ENCODE data around the gene APBB1IP.

The APBB1IP gene

DNA sequence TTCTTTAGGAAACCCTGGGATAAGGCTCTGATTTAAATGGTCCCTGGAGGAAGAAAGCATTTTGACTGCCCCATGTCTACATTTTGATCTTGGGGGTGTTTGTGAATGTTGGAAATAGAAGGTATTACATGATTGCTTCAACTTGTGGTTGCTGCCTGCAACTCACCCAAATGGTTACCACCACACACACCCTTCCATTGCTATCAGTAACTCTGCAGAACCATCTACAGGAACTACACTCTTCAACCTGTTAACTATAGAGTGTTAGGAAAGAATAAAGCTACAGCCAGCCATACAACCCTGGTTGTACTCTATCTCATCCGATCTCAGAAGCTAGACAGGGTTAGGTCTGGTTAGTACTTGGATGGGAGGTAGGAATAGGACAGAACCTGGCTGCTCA lies 71.2 kb downstream of the APBB1IP start:
- no peaks in the 10 kb centered on the region for H3K27me3 ChIP-seq (ENCODE audit: insufficient read depth, low read length)
- no peaks in the 10 kb centered on the region for H3K36me3 ChIP-seq (ENCODE audit: insufficient read depth, low read length)
- no peaks in the 10 kb centered on the region for H3K4me1 ChIP-seq (ENCODE audit: insufficient read depth, low read length)
- no peak overlapping the region for H2AFZ ChIP-seq (ENCODE audit: low read depth, low read length)
- no peaks in the 10 kb centered on the region for H3K9me3 ChIP-seq (ENCODE audit: low read length)
- no peak overlapping the region for H3K4me3 ChIP-seq (ENCODE audit: low read length)

DNA sequence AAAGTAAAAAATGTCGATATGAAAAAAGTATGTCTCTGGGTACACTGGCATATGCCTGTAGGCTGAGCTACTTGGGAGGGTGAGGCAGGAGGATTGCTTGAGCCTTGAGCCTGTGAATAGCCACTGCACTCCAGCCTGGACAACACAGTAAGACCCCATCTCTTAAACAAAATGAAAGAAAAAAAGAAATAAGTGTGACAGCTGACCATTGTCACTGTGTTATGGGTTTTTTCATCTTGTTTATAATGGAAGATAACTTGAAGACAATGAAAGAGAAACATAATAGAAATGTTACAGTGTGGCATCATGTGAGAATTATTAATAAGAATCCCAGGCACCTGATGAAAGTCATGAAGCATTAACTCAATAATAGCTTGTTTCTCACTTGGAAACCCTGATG lies 75.0 kb downstream of the APBB1IP start:
- Histone ChIP-seq H3K27me3 (ENCODE audit: insufficient read depth, low read length) (no peaks in the 10 kb centered on the region), H3K36me3 (ENCODE audit: insufficient read depth, low read length) (no peaks in the 10 kb centered on the region), H2AFZ (ENCODE audit: low read depth, low read length) (no peak overlapping the region), H3K9me3 (ENCODE audit: low read length) (no peaks in the 10 kb centered on the region), H3K4me3 (ENCODE audit: low read length) (no peak overlapping the region), H3K4me1 (ENCODE audit: insufficient read depth, low read length) (peaks cover 3% of the 10 kb centered on the region)

DNA sequence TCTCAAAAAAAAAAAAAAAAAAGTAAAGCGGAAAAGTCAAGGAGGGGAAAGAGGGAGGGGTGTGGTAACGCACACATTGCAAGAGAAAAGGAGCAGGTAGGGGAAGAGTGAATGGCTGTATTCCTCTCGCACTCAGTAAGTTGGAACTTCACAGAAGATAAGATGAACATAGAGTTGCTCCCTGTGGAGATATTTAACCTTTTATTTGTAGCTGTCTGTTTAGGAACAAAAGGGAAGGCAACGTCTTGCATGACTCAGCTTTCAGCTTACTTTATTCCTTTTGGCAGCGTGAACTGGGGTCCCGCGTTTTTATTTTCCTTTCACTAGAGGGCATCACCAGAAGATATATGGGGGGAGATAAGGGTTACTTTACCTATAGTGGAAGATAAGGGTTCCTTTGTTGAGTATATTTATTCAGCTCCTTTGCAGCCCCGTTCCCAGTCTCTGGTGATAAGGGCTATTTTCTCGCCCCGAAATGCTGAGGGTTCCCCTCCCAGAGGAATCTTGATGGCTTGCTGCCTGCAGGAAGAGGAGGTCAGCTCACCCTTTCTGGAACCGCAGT lies 78.5 kb downstream of the APBB1IP start:
- H2AFZ ChIP-seq (ENCODE audit: low read depth, low read length): no peak overlapping the region
- H3K4me3 ChIP-seq (ENCODE audit: low read length): no peak overlapping the region
- H3K27me3 ChIP-seq (ENCODE audit: insufficient read depth, low read length): no peaks in the 10 kb centered on the region
- peaks cover 3% of the 10 kb centered on the region for H3K4me1 ChIP-seq (ENCODE audit: insufficient read depth, low read length)
- no peaks in the 10 kb centered on the region for H3K9me3 ChIP-seq (ENCODE audit: low read length)
- no peaks in the 10 kb centered on the region for H3K36me3 ChIP-seq (ENCODE audit: insufficient read depth, low read length)

DNA sequence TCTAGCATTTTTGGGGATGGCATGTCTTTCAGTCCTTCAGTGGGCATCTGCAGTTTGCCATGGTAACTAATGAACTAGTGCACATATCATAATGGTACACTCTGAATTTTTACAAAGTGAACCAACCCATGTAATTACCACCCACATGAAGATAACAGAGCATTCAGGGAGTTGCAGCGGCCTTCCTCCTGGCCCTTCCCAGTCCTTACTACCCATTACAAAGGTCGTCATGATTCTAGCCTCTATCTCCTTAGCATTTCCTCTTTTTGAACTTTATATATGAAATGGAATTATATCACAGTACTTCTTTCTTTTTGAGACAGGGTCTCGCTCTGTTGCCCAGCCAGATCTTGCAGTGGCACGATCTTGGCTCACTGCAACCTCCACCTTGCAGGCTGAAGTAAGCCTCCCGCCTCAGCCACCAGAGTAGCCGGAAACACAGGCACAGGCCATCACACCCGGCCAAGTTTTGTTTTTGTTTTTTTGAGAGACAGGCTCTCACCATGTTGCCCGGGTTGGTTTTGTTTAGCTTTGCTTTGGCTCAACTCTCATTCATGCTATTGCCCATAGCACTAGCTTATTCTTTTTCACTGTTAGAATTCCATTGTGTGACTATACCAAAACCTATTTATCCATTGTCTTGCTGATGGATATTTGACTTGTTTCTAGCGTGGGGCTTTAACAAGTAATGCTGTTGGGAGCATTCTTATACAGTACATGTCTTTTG lies 79.2 kb downstream of the APBB1IP start:
- no peaks in the 10 kb centered on the region for H3K36me3 ChIP-seq (ENCODE audit: insufficient read depth, low read length)
- H3K9me3 ChIP-seq (ENCODE audit: low read length): no peaks in the 10 kb centered on the region
- no peak overlapping the region for H3K4me3 ChIP-seq (ENCODE audit: low read length)
- peaks cover 3% of the 10 kb centered on the region for H3K4me1 ChIP-seq (ENCODE audit: insufficient read depth, low read length)
- no peak overlapping the region for H2AFZ ChIP-seq (ENCODE audit: low read depth, low read length)
- H3K27me3 ChIP-seq (ENCODE audit: insufficient read depth, low read length): no peaks in the 10 kb centered on the region

DNA sequence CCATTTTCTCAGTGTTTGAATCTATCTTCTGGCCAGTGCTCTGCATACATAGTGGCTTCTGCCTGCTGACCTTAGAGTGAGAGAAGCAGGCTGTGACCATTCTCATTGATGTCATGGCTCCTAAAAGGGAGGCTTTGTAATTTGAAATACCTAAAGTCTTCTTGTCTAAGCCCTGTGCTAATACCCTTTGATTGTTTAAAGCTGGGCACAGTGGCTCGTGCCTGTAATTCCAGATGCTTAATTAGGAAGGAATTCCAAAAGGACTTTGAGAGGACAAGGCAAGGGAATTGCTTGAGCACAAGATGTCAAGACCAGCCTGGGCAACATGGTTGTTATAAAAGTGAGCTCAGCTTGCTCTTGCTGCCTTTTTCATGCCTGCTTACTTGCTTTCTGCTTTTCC lies 81.7 kb downstream of the APBB1IP start:
- no peak overlapping the region for H2AFZ ChIP-seq (ENCODE audit: low read depth, low read length)
- H3K4me3 ChIP-seq (ENCODE audit: low read length): no peak overlapping the region
- peaks cover 3% of the 10 kb centered on the region for H3K4me1 ChIP-seq (ENCODE audit: insufficient read depth, low read length)
- H3K27me3 ChIP-seq (ENCODE audit: insufficient read depth, low read length): no peaks in the 10 kb centered on the region
- no peaks in the 10 kb centered on the region for H3K36me3 ChIP-seq (ENCODE audit: insufficient read depth, low read length)
- no peaks in the 10 kb centered on the region for H3K9me3 ChIP-seq (ENCODE audit: low read length)

DNA sequence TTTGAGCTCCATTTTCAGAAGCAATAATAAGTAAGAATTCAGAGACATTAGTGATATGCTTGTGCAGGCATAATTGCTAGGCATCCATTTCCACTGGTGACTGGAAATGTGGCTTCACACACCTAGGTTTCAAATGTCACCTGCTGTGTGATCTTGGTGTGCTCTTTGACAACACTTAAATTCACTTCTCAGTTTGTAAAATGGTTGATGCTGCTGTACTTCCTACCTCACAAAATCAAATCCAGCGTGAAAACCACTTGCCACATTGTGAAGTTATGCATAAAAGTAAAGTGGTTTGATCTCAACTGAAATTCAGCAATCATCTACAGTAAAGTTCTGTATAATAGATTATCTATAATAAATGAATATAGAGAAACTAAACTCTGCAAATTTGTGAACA lies 82.4 kb downstream of the APBB1IP start:
- H3K27me3 ChIP-seq (ENCODE audit: insufficient read depth, low read length): no peaks in the 10 kb centered on the region
- H2AFZ ChIP-seq (ENCODE audit: low read depth, low read length): no peak overlapping the region
- no peak overlapping the region for H3K4me3 ChIP-seq (ENCODE audit: low read length)
- peaks cover 3% of the 10 kb centered on the region for H3K4me1 ChIP-seq (ENCODE audit: insufficient read depth, low read length)
- H3K36me3 ChIP-seq (ENCODE audit: insufficient read depth, low read length): no peaks in the 10 kb centered on the region
- no peaks in the 10 kb centered on the region for H3K9me3 ChIP-seq (ENCODE audit: low read length)

DNA sequence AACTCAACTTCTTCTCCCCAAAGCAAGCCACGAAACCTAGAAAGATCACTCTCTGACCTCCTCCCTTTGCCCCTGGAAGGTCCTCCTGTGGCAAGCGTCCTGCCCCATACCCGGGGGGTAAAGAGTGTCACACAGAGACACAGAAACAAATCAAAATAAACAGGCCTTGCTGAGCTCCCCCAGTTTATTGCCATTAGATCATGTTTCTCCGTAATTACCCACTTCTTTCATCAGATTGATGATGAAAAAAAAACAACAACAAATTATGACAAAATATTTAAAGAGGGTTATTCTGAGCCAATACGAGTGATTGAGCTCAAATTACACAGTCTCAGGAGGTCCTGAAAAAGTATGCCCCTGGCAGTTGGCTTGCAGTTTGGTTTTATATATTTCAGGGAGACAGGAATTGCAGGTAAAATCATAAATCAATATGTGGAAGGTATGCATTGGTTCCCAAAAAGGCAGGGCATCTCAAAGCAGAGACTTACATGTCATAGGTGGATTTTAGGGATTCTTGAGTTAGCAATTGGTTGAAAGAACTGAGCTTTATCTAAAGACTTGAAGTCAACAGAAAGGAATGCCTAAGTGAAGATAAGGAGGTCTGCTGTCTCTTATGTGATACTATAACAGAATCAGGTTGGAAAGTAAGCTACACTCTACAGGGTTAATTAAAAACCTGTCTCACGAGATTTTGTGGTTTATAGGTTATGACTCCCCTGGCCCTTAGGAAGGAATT lies 86.2 kb downstream of the APBB1IP start:
- Histone ChIP-seq H3K4me1 (ENCODE audit: insufficient read depth, low read length) (no peaks in the 10 kb centered on the region), H3K9me3 (ENCODE audit: low read length) (no peaks in the 10 kb centered on the region), H3K4me3 (ENCODE audit: low read length) (no peak overlapping the region)

DNA sequence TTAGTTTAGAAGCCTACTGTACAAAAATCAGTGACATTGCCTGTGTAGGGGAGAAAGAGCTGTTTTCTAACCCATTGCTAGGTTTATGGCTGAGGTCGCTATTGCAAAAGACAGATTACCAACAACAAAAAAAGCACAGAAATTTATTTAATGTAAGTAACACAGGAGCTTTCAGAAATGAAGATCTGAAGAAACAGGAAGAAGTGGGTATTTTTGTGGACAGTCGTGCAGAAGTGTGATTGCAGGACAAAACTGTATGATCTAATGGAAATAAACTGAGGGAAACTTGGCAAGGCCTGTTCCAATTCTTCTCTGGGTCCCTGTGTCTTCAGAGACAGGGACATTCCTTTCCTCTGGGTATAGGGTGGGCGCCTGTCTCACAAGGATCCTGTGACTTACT lies 87.4 kb downstream of the APBB1IP start:
- Histone ChIP-seq H3K4me3 (ENCODE audit: low read length) (no peak overlapping the region), H2AFZ (ENCODE audit: low read depth, low read length) (no peak overlapping the region), H3K9me3 (ENCODE audit: low read length) (no peaks in the 10 kb centered on the region), H3K4me1 (ENCODE audit: insufficient read depth, low read length) (no peaks in the 10 kb centered on the region), H3K27me3 (ENCODE audit: insufficient read depth, low read length) (no peaks in the 10 kb centered on the region), H3K36me3 (ENCODE audit: insufficient read depth, low read length) (no peaks in the 10 kb centered on the region)

More for the DNA sequence above, 86.2 kb downstream of the APBB1IP start:
- Histone ChIP-seq H3K36me3 (ENCODE audit: insufficient read depth, low read length) (no peaks in the 10 kb centered on the region), H3K27me3 (ENCODE audit: insufficient read depth, low read length) (no peaks in the 10 kb centered on the region), H2AFZ (ENCODE audit: low read depth, low read length) (no peak overlapping the region)

DNA sequence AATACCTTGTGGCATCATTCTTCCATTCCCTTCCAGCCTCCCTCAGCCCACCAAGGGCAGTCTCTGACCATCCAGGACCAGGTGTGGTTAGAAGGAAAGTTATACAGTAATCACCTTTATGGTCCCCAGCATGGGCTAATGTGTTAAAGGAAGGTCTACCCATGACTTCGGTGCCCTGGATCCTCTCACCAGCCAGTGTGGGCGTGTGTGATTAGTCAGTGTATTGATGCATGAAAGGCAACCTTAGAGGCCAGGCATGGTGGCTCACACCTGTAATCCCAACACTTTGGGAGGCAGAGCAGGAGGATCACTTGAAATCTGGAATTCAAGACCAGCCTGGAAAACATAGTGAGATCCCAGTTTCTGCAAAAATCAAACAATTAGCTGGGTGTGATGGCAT lies 88.9 kb downstream of the APBB1IP start:
- Histone ChIP-seq H3K36me3 (ENCODE audit: insufficient read depth, low read length) (no peaks in the 10 kb centered on the region), H3K27me3 (ENCODE audit: insufficient read depth, low read length) (no peaks in the 10 kb centered on the region), H3K9me3 (ENCODE audit: low read length) (no peaks in the 10 kb centered on the region), H3K4me3 (ENCODE audit: low read length) (no peak overlapping the region), H2AFZ (ENCODE audit: low read depth, low read length) (no peak overlapping the region), H3K4me1 (ENCODE audit: insufficient read depth, low read length) (no peaks in the 10 kb centered on the region)

DNA sequence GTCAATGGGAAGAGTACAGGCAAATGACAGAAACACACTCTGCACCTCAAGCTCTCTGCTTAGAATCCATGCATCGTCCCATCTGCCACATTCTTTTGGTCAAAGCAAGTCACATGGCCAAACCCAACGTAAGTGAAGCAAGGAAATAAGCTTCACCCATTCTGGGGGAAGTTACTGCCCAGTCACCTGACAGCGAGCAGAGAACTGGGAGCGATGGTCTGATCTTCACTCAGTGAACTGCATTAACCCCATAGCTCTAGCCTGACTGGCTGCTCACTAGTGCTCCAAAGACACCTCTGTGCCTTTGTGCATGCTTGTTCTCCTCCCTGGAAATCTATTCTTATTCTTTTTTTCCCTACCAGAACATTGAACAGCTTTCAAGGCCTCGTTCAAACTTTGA lies 89.9 kb downstream of the APBB1IP start:
- Histone ChIP-seq H2AFZ (ENCODE audit: low read depth, low read length) (no peak overlapping the region), H3K9me3 (ENCODE audit: low read length) (no peaks in the 10 kb centered on the region), H3K4me3 (ENCODE audit: low read length) (no peak overlapping the region), H3K4me1 (ENCODE audit: insufficient read depth, low read length) (no peaks in the 10 kb centered on the region), H3K27me3 (ENCODE audit: insufficient read depth, low read length) (no peaks in the 10 kb centered on the region), H3K36me3 (ENCODE audit: insufficient read depth, low read length) (no peaks in the 10 kb centered on the region)

DNA sequence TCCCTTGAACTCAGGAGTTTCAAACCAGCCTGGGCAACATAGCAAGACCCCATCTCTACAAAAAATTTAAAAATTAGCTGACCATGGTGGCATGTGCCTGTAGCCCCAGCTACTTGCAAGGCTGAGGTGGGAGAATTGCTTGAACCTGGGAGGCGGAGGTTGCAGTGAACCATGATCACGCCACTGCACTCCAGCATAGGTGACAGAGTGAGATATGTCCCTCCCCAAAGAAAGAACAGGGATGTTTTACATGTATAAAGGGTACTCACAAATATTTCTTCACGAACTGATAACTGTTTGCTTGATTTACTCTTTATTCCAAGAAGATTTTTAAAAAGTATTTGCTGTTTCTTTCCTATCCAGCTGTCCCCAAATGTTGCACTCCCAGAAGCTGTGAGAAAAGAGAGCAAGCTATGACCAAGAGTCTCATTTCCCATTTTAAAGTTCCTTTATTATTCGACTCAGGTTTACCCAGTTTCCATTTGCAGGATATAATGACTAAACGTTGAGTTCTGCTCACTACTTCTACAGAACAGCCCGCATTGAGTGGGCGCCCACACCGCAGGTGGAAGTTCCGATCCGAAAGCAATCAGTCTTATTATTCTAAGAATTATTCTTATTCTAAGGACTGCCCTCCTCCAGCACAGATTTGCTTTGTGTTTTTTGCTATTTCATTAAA lies 90.7 kb downstream of the APBB1IP start:
- Histone ChIP-seq H3K27me3 (ENCODE audit: insufficient read depth, low read length) (no peaks in the 10 kb centered on the region), H3K4me1 (ENCODE audit: insufficient read depth, low read length) (no peaks in the 10 kb centered on the region), H3K4me3 (ENCODE audit: low read length) (no peak overlapping the region), H3K36me3 (ENCODE audit: insufficient read depth, low read length) (no peaks in the 10 kb centered on the region), H3K9me3 (ENCODE audit: low read length) (no peaks in the 10 kb centered on the region), H2AFZ (ENCODE audit: low read depth, low read length) (no peak overlapping the region)

DNA sequence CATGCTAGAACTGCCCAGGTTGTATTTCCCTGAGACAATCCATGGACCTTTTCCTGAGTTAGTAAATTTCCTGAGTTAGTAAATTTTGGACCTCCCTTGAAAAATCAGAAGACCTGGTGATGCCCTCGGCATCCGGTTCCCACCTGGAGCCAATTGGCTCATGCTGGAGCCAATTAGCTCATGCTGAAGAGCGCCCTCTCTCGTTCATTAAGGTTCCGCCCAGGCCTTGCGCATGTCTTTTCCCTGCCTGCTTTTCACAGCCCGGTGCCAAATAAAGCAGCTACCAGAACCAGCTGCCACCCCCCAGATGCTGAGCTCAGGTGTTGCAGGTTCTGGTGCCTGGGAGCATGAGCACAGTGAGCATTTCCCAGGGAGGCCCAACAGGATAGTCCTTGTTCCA lies 96.2 kb downstream of the APBB1IP start:
- no peak overlapping the region for H2AFZ ChIP-seq (ENCODE audit: low read depth, low read length)
- H3K4me3 ChIP-seq (ENCODE audit: low read length): no peak overlapping the region
- no peaks in the 10 kb centered on the region for H3K9me3 ChIP-seq (ENCODE audit: low read length)
- no peaks in the 10 kb centered on the region for H3K36me3 ChIP-seq (ENCODE audit: insufficient read depth, low read length)
- no peaks in the 10 kb centered on the region for H3K4me1 ChIP-seq (ENCODE audit: insufficient read depth, low read length)
- no peaks in the 10 kb centered on the region for H3K27me3 ChIP-seq (ENCODE audit: insufficient read depth, low read length)

DNA sequence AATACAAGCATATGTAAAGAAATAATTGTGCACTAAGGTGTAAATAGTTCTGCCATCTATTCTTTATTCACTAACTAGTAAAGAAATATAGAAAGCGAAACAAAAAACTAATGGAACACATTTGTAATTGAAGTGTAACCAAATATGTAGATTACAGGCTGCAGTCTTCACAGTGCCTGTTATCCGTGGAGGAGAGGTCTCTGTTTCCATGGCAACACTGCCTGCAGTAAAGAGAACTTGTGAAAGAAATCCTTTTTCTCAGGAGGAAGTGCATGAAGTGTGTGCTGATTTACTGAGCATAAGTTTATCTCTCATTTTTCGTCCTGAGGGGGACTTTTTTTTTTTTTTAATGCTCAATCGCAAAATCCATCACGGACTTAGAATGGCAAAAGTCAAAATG lies 102.5 kb downstream of the APBB1IP start:
- peaks cover 7% of the 10 kb centered on the region for H3K4me1 ChIP-seq (ENCODE audit: insufficient read depth, low read length)
- no peak overlapping the region for H3K4me3 ChIP-seq (ENCODE audit: low read length)
- no peaks in the 10 kb centered on the region for H3K9me3 ChIP-seq (ENCODE audit: low read length)
- H3K27me3 ChIP-seq (ENCODE audit: insufficient read depth, low read length): no peaks in the 10 kb centered on the region
- no peaks in the 10 kb centered on the region for H3K36me3 ChIP-seq (ENCODE audit: insufficient read depth, low read length)
- H2AFZ ChIP-seq (ENCODE audit: low read depth, low read length): no peak overlapping the region
